Stimulated activated CD8-positive, alpha-beta memory T cell treated with anti-CD3 and anti-CD28 coated beads, Interleukin-12 subunit alpha, Interleukin-12 subunit beta, amount 100 ng/mL, for 24 hours (primary cell): Measurements from ENCODE around the gene GARIN3.

Experiments used
- DNase-seq: peaks from one replicate; pipeline ENCODE4 v3.0.0-alpha.2; 2020; ENCODE audit errors: extremely low read depth

Gene GARIN3

DNA sequence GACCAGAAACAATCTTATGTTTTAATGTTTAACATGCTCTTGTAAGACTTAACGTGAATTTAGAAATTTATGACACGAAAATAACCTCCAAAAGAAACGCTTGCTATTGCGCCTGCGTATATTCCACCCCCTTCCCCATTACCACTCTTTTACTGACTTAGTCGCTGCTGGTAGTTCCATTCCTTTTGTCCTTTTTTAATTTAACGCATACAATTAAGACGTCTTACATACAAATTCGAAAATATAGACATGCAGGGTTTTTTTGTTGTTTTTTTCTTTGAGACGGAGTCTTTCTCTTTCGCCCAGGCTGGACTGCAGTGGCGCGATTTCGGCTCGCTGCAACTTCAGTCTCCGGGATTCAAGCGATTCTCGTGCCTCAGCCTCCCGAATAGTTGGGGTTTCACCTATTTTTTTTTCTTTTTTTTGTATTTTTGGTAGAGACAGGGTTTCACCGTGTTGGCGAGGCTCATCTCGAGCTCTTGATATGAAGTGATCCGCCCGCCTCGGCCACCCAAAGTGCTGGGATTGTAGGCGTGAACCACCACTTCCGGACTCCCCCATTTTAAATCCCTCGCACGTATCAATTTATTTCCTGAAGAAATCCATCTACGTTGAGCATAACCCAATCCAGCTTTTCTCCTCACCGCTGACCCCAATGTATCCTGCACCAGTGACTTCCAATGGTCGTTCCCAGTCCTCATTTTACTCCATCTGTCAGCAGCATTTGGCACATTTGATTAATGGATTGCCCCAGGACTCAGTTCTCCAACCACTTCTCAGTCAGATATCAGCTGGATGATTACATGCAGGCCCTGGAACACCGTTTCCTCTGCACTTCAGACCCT is 22.7 kb downstream of the GARIN3 start:
- DNase-seq, result no peak

DNA sequence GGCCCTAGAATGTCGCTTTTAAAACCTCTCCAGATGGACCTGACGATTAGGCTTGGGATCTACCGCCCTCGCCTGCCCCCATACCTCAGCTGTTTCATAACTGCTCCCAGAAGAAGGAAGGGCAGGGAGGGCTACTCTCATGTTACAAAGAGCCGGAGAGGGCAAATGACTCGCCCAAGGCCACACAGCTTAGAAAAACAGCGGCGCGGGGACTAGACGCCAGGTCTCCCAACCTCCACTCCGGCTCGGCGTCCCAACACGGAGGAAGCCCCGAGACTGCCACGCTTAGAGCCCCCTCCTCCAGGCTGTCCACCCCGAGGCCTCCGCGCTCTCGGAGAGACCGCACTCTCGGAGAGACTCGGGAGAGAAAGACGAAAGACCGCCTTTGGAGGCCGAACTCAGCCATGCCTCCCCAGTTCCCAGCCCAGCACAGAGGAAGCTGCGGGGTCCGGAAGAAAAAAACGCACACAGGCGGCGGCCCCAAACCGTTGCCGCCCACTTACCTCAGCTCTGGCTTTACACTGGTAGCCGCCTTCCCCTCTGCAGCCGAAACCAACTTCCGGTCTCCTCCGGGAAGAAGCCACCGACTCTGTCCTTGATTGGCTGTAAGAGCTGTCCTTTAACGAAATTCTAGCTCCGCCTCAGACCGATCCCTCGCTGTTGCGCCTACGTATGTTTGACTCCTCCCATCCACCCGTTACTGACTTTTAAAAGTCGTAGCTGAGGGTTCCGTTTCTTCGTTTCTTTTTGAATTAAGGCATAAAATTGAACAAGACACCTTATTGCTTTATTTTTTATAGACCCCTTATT is 23.5 kb downstream of the GARIN3 start, which contains the start of gene MED7:
Gene MED7, minus strand, starts transcription at position 549 of the 810 bp plus-strand sequence. CDS start 3,434 bp downstream, outside the sequence.
- DNase-seq, result peak; percentile 75

DNA sequence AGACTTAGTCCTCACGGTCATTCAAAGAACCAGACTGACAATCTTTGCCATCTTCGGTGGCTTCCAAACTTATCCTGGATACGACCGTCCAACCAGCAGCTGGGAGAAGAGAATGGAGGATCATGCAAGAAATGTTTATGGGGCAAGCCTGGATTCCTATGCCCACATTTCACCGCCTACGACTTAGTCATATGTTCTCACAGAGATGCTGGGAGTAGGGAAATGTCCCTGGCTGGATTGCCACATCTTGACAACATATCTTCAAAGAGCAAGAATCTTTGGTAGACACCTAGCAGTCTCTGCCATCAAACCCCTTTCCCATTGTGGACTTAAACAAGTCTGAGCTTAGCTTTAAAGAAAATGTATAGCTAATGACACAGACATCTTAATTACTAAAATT is 28.4 kb downstream of the GARIN3 start:
- no peak for DNase-seq

DNA sequence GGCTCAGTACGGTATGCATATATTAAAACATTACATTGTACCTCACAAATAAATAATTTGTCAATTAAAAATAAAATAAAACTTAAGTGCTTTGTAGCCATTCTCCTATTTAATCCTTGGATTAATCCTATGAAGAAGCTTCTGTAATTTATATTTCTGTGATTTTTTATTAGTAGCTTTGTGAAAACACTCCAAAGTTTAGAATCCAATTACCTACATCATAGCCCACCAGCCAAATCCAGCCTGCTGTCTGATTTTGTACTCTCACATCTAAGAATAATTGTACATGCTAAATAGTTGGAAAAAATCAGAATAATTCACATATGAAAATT is 33.8 kb downstream of the GARIN3 start:
- DNase-seq, result no peak

DNA sequence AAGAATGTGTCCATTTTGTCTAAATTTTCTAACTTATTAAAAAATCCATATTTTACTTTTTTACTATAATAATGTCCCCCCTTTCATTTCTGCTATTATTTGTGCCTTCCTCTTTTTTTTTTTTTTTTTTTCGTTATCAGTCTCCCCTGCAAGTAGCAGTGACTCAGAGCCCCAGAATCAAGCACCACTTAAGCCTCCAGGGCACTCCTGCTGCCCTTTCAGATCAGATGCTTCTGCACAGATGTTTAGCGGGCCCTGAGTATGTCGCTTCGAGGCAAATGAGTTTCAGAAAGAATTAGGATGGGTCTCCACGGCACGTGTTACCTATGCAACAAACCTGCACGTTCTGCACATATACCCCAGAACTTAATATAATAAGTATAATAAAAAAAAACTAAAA is 35.1 kb downstream of the GARIN3 start:
- no peak for DNase-seq

DNA sequence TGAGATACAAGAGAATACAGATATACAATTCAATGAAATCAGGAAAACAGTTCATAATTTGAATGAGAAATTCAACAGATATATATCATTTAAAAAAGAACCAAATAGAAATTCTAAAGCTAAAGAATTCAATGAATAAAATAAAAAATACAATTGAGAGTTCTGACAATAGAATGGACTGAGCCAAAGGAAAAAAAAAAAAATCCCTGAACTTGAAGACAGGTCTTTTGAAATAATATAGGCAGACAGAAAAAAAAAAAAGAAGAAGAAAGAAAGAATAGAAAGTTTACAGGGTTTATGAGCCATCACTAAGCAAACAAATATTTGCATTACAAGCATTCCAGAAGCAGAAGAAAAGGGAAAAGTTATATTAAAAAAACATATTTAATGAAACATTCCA is 44.4 kb downstream of the GARIN3 start:
- DNase-seq, result no peak

DNA sequence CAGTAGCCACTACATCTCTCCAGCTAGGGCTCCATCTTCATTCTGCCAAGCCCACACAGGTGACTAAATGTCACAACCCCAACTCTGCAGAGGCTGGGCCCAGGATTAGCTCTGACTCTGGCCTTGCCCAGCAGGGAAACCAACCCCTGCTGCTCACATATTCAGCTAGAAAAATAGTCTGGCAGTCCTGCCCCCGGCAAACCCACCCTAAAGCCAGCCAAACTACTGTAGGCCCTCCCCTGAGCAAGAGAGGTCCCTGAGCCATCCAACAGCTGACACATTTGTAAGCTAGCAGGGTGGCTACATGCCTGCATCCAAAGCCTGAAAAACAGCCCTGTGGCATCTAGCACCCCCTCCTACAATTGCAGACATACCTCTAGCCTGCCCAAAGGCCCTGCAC is 46.0 kb downstream of the GARIN3 start:
- no peak for DNase-seq

DNA sequence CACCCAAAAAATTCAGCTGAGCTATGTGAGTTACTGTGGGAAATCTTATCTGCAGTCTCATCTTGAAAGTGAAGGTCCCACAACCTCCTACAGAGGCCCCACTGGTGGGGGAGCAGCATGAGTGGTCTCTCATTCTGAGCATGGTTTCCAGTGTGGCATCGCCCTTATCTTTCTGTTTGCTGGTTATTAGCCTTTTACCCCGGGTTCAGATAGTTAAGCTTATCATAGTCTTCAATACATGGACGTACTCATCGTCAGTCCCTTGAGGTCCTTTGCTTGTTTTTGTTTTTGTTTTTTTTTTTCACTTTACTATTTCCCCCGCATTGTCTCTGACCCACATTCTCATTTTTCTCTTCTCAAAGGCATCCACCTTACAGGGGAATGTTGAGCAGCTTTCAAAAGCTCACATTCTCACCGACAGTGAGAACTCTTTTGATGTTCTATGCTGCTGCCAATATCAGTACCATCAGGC is 49.5 kb downstream of the GARIN3 start:
- DNase-seq, result no peak

DNA sequence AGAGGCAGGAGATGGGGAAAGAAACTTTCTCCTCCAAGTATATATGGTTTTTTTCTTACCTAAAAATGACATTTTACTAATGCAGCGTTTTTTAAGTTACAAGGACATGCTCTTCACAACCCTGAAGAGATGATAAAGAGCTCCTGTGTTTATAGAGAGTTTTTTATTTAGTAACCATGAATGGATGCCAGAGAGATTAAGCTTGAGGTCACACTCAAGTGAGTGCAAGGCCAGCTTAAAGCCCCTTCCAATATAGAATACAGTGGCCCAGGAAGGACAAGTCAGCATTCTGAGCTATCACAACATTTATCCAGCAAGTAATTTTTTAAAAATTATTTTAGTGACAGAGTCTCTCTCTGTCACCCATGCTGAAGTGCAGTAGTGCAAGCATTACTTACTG is 50.6 kb downstream of the GARIN3 start:
- DNase-seq, result no peak

DNA sequence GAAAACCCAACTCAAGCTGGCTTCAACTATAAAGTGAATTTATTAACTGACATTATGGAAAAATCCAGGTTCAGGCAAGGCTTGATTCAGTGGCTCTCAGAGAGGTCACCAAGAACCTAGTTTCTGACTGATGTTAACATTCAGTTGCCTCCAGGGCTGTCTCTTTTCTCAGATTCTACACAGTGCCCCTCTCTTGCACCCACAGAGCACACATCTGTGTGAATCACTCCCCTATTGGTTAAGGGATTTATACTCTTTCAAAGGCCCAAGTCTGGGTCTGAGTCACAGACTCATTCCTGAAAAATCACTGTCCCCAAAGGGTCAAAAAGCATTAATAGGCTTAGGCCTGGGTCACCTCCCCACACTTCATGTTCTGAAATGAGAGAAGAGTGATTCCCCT is 51.1 kb downstream of the GARIN3 start:
- DNase-seq, result no peak

DNA sequence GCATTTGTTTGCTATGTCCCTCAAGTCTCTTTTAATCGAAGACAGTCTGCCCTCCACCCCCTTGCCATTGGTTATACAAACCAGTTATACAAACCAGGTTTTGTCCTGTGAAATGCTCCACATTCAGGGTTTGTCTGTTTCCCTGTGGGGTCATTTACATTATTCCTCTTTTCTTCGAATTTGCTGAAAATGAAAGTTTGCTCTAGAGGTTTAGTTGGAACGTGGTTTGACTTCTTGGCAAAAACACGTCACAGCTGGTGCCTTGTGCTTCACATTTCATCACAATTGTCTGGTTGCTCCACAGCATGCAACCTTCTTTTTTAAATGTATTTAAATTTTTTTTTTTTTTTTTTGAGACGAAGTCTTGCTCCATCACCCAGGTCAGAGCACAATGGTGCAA is 53.1 kb downstream of the GARIN3 start:
- no peak for DNase-seq
